ENCODE results near the gene VSTM4. TPM values are rescaled to one million over a fixed set of nuclear protein-coding genes. Genes with fewer than 3 reads are reported as not detected.

Gene VSTM4
- total RNA-seq, 2 donors from 2014 or later = 1.2 to 3.1 TPM

GRCh38 chr10:49040601-49041000, 74.7 kb downstream of the VSTM4 start:
- Histone ChIP-seq H3K4me1 (no peaks in the 10 kb centered on the region), H3K27ac (no peak overlapping the region), H3K4me3 (no peak overlapping the region), H3K9ac (ENCODE audit: low read depth in 2 of 2, low read length in 2 of 2) (no peak overlapping the region), H3K27me3 (no peaks in the 10 kb centered on the region), H3K36me3 (no peaks in the 10 kb centered on the region), H3K9me3 (no peaks in the 10 kb centered on the region)
- no peak for TF ChIP-seq CTCF (IDR thresholded peaks at IDR 0.05)
- no peak for DNase-seq
- intact Hi-C loops (cut with DNase I) = no loop called here

GRCh38 chr10:49039409-49039808, 75.9 kb downstream of the VSTM4 start:
- Histone ChIP-seq H3K9me3 (no peaks in the 10 kb centered on the region), H3K4me3 (no peak overlapping the region), H3K27ac (no peak overlapping the region), H3K9ac (ENCODE audit: low read depth in 2 of 2, low read length in 2 of 2) (no peak overlapping the region), H3K4me1 (no peaks in the 10 kb centered on the region), H3K27me3 (no peaks in the 10 kb centered on the region), H3K36me3 (no peaks in the 10 kb centered on the region)
- DNase-seq = no peak
- intact Hi-C loops (cut with DNase I) = no loop called here
- no peak for TF ChIP-seq CTCF (IDR thresholded peaks at IDR 0.05)

- intact Hi-C loops (cut with DNase I) = no loop called here
Measured at GRCh38 chr10:49038711-49039110, 76.6 kb downstream of the VSTM4 start.

GRCh38 chr10:49037187-49037586, 78.1 kb downstream of the VSTM4 start:
- H3K27ac ChIP-seq = no peak overlapping the region
- H3K27me3 ChIP-seq = no peaks in the 10 kb centered on the region
- no peaks in the 10 kb centered on the region for H3K9me3 ChIP-seq
- DNase-seq = no peak
- no peak overlapping the region for H3K4me3 ChIP-seq
- H3K4me1 ChIP-seq = no peaks in the 10 kb centered on the region
- intact Hi-C loops (cut with DNase I) = no loop called here
- no peak overlapping the region for H3K9ac ChIP-seq (ENCODE audit: low read depth in 2 of 2, low read length in 2 of 2)
- no peak for TF ChIP-seq CTCF (IDR thresholded peaks at IDR 0.05)
- no peaks in the 10 kb centered on the region for H3K36me3 ChIP-seq

More at GRCh38 chr10:49038711-49039110, 76.6 kb downstream of the VSTM4 start:
- Histone ChIP-seq H3K9ac (ENCODE audit: low read depth in 2 of 2, low read length in 2 of 2) (no peak overlapping the region), H3K27me3 (no peaks in the 10 kb centered on the region), H3K4me3 (no peak overlapping the region), H3K36me3 (no peaks in the 10 kb centered on the region), H3K27ac (no peak overlapping the region), H3K9me3 (no peaks in the 10 kb centered on the region), H3K4me1 (no peaks in the 10 kb centered on the region)
- DNase-seq = no peak
- TF ChIP-seq CTCF (IDR thresholded peaks at IDR 0.05) = no peak

- no peak for DNase-seq
- H3K4me3 ChIP-seq = no peak overlapping the region
- H3K27ac ChIP-seq = no peak overlapping the region
- intact Hi-C loops (cut with DNase I) = no loop called here
- no peak overlapping the region for H3K9ac ChIP-seq (ENCODE audit: low read depth in 2 of 2, low read length in 2 of 2)
- no peaks in the 10 kb centered on the region for H3K27me3 ChIP-seq
- no peaks in the 10 kb centered on the region for H3K4me1 ChIP-seq
- no peak for TF ChIP-seq CTCF (IDR thresholded peaks at IDR 0.05)
- no peaks in the 10 kb centered on the region for H3K9me3 ChIP-seq
- H3K36me3 ChIP-seq = no peaks in the 10 kb centered on the region
Measured at GRCh38 chr10:49036638-49037037, 78.7 kb downstream of the VSTM4 start.

GRCh38 chr10:49035920-49036319, 79.4 kb downstream of the VSTM4 start:
- DNase-seq = no peak
- no peak overlapping the region for H3K9ac ChIP-seq (ENCODE audit: low read depth in 2 of 2, low read length in 2 of 2)
- no peaks in the 10 kb centered on the region for H3K9me3 ChIP-seq
- H3K4me1 ChIP-seq = no peaks in the 10 kb centered on the region
- H3K36me3 ChIP-seq = no peaks in the 10 kb centered on the region
- no peaks in the 10 kb centered on the region for H3K27me3 ChIP-seq
- H3K4me3 ChIP-seq = no peak overlapping the region
- TF ChIP-seq CTCF (IDR thresholded peaks at IDR 0.05) = no peak
- intact Hi-C loops (cut with DNase I) = no loop called here
- H3K27ac ChIP-seq = no peak overlapping the region
